Endothelial cell of umbilical vein (primary cell): ENCODE measurements around the gene ADSL. TPM values are rescaled to one million over a fixed set of nuclear protein-coding genes. Genes with fewer than 3 reads are reported as not detected.
A peak's percentile ranks its signal among the peaks of the same experiment; 100 is the strongest.

Experiments
- BruUV-seq: library from RNA; stranded (reverse); fragments of 400-500 nt; replicated peaks from 2 replicates; lab custom pipeline; 2021; lab: Mats Ljungman, UMichigan
- CTCF ChIA-PET: fragments of 300-600, 350-600 bp; sonication (Branson Sonifier 250); formaldehyde crosslinking; loops from one replicate; lab custom pipeline; 2021; ENCODE audit warnings: antibody characterized with exemption, inconsistent platforms; lab: Charles Lee
- POLR2A ChIA-PET: fragments of 300-600, 350-600 bp; sonication (Branson Sonifier 250); formaldehyde crosslinking; loops from one replicate; lab custom pipeline; 2021; ENCODE audit warnings: antibody characterized with exemption, inconsistent platforms; lab: Charles Lee
- DNase-seq: peaks from one replicate; pipeline ENCODE4 v3.0.0-alpha.2; 2011; ENCODE audit warnings: low read depth, low spot score
- FAIRE-seq: peaks from 2 replicates; lab custom pipeline; 2011; peaks lifted over from hg19 to GRCh38; lab: Jason Lieb, UNC
- H2AFZ ChIP-seq: 2 replicates; pipeline ENCODE4 v1.6.0; 2012; ENCODE audit warnings: low read depth, low read length, control low read depth, inconsistent platforms
- H3K27ac ChIP-seq: 2 replicates; pipeline ENCODE4 v1.5.1; 2011; ENCODE audit warnings: low read depth, mild to moderate bottlenecking, control low read depth, low read length, moderate library complexity; ENCODE audit not compliant: insufficient read depth
- H3K27me3 ChIP-seq, 2 experiments: 2 replicates each; pipeline versions ENCODE4 v1.6.0 to v1.6.1; 2011; ENCODE audit warnings: low read length in 2 of 2, mixed read lengths in 1 of 2; ENCODE audit not compliant: control insufficient read depth in 2 of 2, insufficient read depth in 2 of 2
- H3K36me3 ChIP-seq, 2 experiments: 2 replicates in 1 of 2; 3 replicates in 1 of 2; pipeline ENCODE4 v1.5.1; 2011; ENCODE audit warnings: low read length in 2 of 2, mild to moderate bottlenecking in 1 of 2, moderate library complexity in 1 of 2; ENCODE audit not compliant: control insufficient read depth in 2 of 2, insufficient read depth in 2 of 2; ENCODE audit errors: extremely low read depth in 1 of 2
- H3K4me1 ChIP-seq: 3 replicates; pipeline ENCODE4 v1.5.1; 2011; ENCODE audit warnings: mild to moderate bottlenecking, low read length; ENCODE audit not compliant: control insufficient read depth, insufficient read depth; ENCODE audit errors: extremely low read depth
- H3K4me2 ChIP-seq: 2 replicates; pipeline ENCODE4 v1.6.1; 2011; ENCODE audit warnings: low read length, control low read depth, mixed read lengths; ENCODE audit not compliant: insufficient read depth
- H3K4me3 ChIP-seq, 3 experiments: fragments of 200-600 bp in 1 of 3; sonication (generic), shearing (Covaris generic) in 1 of 3; replicated peaks in 1 of 3; 2 replicates each; pipeline ENCODE4 v1.5.1; 2011 to 2016; ENCODE audit warnings: control low read depth in 3 of 3, low read length in 3 of 3, mild to moderate bottlenecking in 2 of 3, inconsistent platforms in 1 of 3, low read depth in 1 of 3, moderate library complexity in 1 of 3; ENCODE audit not compliant: insufficient read depth in 1 of 3
- H3K79me2 ChIP-seq: 2 replicates; pipeline ENCODE4 v1.6.0; 2012; ENCODE audit warnings: low read length, inconsistent platforms; ENCODE audit not compliant: control insufficient read depth, insufficient read depth
- H3K9ac ChIP-seq: replicated peaks from 2 replicates; pipeline ENCODE3; 2011; ENCODE audit warnings: low read length, control low read depth; ENCODE audit not compliant: insufficient read depth; ENCODE audit errors: extremely low read depth
- H3K9me1 ChIP-seq: replicated peaks from 3 replicates; pipeline ENCODE4 v1.6.0; 2011; ENCODE audit warnings: mild to moderate bottlenecking, low read length; ENCODE audit not compliant: control insufficient read depth, insufficient read depth; ENCODE audit errors: extremely low read depth
- H3K9me3 ChIP-seq: replicated peaks from 2 replicates; pipeline ENCODE4 v1.5.1; 2012; ENCODE audit warnings: low read length, inconsistent platforms; ENCODE audit not compliant: control insufficient read depth, insufficient read depth
- H4K20me1 ChIP-seq: replicated peaks from 2 replicates; pipeline ENCODE3; 2011; ENCODE audit warnings: mild to moderate bottlenecking, low read length; ENCODE audit not compliant: control insufficient read depth, insufficient read depth; ENCODE audit errors: extremely low read depth
- EZH2 ChIP-seq: IDR thresholded peaks from 2 replicates; pipeline ENCODE4 v1.6.1; 2012; ENCODE audit warnings: borderline replicate concordance, low read depth, mild to moderate bottlenecking, moderate library complexity, low read length, inconsistent platforms; ENCODE audit not compliant: severe bottlenecking
- FOS ChIP-seq: IDR thresholded peaks from 2 replicates; pipeline ENCODE4 v1.6.1; 2011; ENCODE audit warnings: mild to moderate bottlenecking, low read length, moderate library complexity, borderline replicate concordance; ENCODE audit not compliant: insufficient read depth
- GATA2 ChIP-seq: IDR thresholded peaks from 2 replicates; pipeline ENCODE4 v1.7.0; 2011; ENCODE audit warnings: low read depth, mild to moderate bottlenecking, moderate library complexity, mixed read lengths, low read length; ENCODE audit not compliant: insufficient read length, insufficient read depth
- JUN ChIP-seq: IDR thresholded peaks from 2 replicates; pipeline ENCODE4 v1.6.1; 2011; ENCODE audit warnings: borderline replicate concordance, low read depth; ENCODE audit not compliant: insufficient read length, insufficient read depth
- MYC ChIP-seq: IDR thresholded peaks from one replicate; pipeline ENCODE4 v1.6.1; 2011; ENCODE audit warnings: mild to moderate bottlenecking, low read depth, low read length
- POLR2A ChIP-seq: IDR thresholded peaks from 2 replicates; pipeline ENCODE4 v1.6.1; 2012; ENCODE audit warnings: low read depth, mild to moderate bottlenecking, control low read depth, low read length
- POLR2AphosphoS5 ChIP-seq: IDR thresholded peaks from 2 replicates; pipeline ENCODE4 v1.6.1; 2012; ENCODE audit warnings: low read depth, mild to moderate bottlenecking, control low read depth, low read length, moderate library complexity; ENCODE audit not compliant: insufficient read depth
- dilution Hi-C: fragments of 300-500 bp; cut with MboI; formaldehyde crosslinking; loops from one replicate; pipeline ENCODE4 v1.15.0; 2019; ENCODE audit warnings: low sequenced_read_pairs; ENCODE audit not compliant: extremely low pct_ligation_motif_present
- intact Hi-C: fragments of 100-400 bp; cut with micrococcal nuclease; formaldehyde crosslinking; loops from one replicate; pipeline ENCODE4 v1.10.0; 2022
- polyA plus RNA-seq, 4 experiments: library from polyadenylated mRNA; depleted of rRNA in 3 of 4; stranded (reverse) in 3 of 4; unstranded in 1 of 4; fragments of >200 nt; gene quantifications; 2 replicates each; pipeline versions ENCODE4 v1.2.1 to v1.2.3, GENCODE V29; 2011 to 2012; ENCODE audit warnings: missing spikeins in 1 of 4
- total RNA-seq: library from RNA; stranded (reverse); gene quantifications from 2 replicates; pipeline ENCODE4 v1.2.3, GENCODE V29; 2021
- TF ChIP-seq, protein P1 (sequence below), 2 donors: IDR thresholded peaks; 1 replicate in 1 of 2; 2 replicates in 1 of 2; pipeline ENCODE4 v1.5.1; 2011; ENCODE audit warnings: low read length in 2 of 2, mild to moderate bottlenecking in 2 of 2, moderate library complexity in 2 of 2, control low read depth in 1 of 2, inconsistent platforms in 1 of 2, low read depth in 1 of 2; ENCODE audit not compliant: insufficient read depth in 1 of 2; ENCODE audit errors: extremely low read depth in 1 of 2
- TF ChIP-seq, protein P2 (sequence below): IDR thresholded peaks from 2 replicates; pipeline ENCODE4 v1.6.1; 2011; ENCODE audit not compliant: insufficient read depth, insufficient read length

The ADSL gene
- total and polyA plus RNA-seq, 2 donors (not counting 3 experiments of a cell fraction or from before 2014, with no cell fraction given) = 103 to 141 TPM

DNA sequence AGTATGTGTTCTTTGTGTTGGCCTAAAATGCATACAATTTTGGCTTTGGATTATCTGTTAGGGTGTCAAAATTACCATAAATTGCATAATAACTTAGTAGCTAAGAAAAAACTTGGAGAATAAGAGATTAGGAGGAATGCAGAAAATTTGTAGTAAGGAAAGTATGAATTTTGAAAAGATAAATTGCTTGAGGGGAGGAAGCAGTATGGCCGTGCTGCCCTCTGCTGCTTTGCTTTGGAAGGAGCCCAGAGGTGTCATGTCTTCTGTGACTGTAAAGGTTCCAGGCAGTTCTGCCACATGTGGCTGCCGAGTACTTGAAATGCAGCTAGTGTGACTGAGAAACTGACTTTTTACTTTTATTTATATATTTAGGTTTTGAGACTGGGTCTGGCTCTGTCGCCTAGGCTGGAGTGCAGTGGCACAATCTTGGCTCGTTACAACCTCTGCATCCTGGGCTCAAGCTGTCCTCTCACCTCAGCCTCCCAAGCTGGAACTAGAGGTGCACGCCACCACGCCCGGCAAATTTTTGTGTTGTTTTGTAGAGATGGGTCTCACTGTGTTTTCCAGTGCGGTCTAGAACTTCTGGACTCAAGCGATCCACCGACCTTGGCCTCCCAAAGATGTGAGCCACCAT is 1.8 kb downstream of the ADSL start:
- no TSS peak for BruUV-seq
- no peaks in the 10 kb centered on the region for H4K20me1 ChIP-seq
- POLR2A ChIA-PET = no interaction called here
- H3K4me2 ChIP-seq = peak overlapping the region; percentile 91
- no peak overlapping the region for H2AFZ ChIP-seq
- no peaks in the 10 kb centered on the region for H3K9me1 ChIP-seq
- dilution Hi-C loops (no loop called here), intact Hi-C loops (loop anchor here (2.0 to 5.0 kb wide), 5 partner anchors 71 to 816 kb away; partner anchors contain the start of gene RPS19BP1)
- DNase-seq = peak; percentile 65
- peaks cover 8 to 10% of the 10 kb centered on the region in 2 experiments for H3K36me3 ChIP-seq
- CTCF ChIA-PET = interaction anchor here (0.6 to 4.0 kb wide), 25 partner anchors 9 to 812 kb away, joined by 3 to 33 read pairs (median 5); partner anchors contain the start of gene TNRC6B
- peak; percentile 78 for FAIRE-seq
- peak overlapping the region in 1 of 3 experiments; percentile 90 for H3K4me3 ChIP-seq
- no peak overlapping the region for H3K27ac ChIP-seq
- H3K4me1 ChIP-seq = peaks cover 16% of the 10 kb centered on the region
- TF ChIP-seq, protein P1, sequence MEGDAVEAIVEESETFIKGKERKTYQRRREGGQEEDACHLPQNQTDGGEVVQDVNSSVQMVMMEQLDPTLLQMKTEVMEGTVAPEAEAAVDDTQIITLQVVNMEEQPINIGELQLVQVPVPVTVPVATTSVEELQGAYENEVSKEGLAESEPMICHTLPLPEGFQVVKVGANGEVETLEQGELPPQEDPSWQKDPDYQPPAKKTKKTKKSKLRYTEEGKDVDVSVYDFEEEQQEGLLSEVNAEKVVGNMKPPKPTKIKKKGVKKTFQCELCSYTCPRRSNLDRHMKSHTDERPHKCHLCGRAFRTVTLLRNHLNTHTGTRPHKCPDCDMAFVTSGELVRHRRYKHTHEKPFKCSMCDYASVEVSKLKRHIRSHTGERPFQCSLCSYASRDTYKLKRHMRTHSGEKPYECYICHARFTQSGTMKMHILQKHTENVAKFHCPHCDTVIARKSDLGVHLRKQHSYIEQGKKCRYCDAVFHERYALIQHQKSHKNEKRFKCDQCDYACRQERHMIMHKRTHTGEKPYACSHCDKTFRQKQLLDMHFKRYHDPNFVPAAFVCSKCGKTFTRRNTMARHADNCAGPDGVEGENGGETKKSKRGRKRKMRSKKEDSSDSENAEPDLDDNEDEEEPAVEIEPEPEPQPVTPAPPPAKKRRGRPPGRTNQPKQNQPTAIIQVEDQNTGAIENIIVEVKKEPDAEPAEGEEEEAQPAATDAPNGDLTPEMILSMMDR (IDR thresholded peaks at IDR 0.05; ENCODE audit: extremely low read depth in 1 of 2, insufficient read depth in 1 of 2, low read depth in 1 of 2, low read length in 2 of 2) = peak; percentile 75 to 78
- TF ChIP-seq, protein P2, sequence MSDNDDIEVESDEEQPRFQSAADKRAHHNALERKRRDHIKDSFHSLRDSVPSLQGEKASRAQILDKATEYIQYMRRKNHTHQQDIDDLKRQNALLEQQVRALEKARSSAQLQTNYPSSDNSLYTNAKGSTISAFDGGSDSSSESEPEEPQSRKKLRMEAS = no peak
- H3K9ac ChIP-seq = no peak overlapping the region
- H3K27me3 ChIP-seq = no peaks in the 10 kb centered on the region
- no peaks in the 10 kb centered on the region for H3K9me3 ChIP-seq
- peaks cover 39% of the 10 kb centered on the region for H3K79me2 ChIP-seq

DNA sequence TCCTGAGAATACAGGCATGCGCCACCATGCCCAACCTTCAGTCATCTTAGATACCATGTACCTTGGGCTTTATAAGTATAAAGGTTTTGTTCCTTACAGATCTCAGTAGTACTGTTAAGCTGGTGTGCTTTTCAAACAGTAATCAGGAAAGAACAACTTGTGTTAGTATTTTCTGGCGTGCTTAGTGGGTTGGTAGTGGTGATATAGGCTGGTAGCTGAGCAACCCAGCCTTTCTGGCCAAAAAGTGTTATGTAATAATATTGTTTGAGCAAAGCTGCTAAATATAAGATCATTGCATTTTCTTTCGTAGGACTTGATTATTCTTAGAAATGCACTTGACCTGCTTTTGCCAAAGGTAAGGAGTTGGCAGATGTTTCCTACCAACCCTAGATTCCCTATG is 6.5 kb downstream of the ADSL start:
- ChIA-PET CTCF (interaction anchor here (1.4 kb wide), 1 partner anchor 45 kb away, joined by 3 read pairs; no protein-coding TSS in a partner anchor), POLR2A (interaction anchor here (0.6 kb wide), 1 partner anchor 212 kb away, joined by 6 read pairs; no protein-coding TSS in a partner anchor)
- Histone ChIP-seq H3K4me1 (peaks cover 8% of the 10 kb centered on the region), H3K27me3 (no peaks in the 10 kb centered on the region), H3K9me1 (no peaks in the 10 kb centered on the region), H3K9ac (no peak overlapping the region), H3K36me3 (peaks cover 11 to 16% of the 10 kb centered on the region in 2 experiments), H3K27ac (no peak overlapping the region), H3K79me2 (peaks cover 25% of the 10 kb centered on the region), H4K20me1 (no peaks in the 10 kb centered on the region), H3K4me2 (no peak overlapping the region), H2AFZ (no peak overlapping the region), H3K9me3 (no peaks in the 10 kb centered on the region), H3K4me3 (no peak overlapping the region)
- no peak for FAIRE-seq
- intact Hi-C loops = no loop called here
- dilution Hi-C loops = no loop called here
- no peak for DNase-seq
- TF ChIP-seq, protein P1 (IDR thresholded peaks at IDR 0.05; ENCODE audit: extremely low read depth in 1 of 2, insufficient read depth in 1 of 2, low read depth in 1 of 2, low read length in 2 of 2) = no peak
- no peak for TF ChIP-seq POLR2AphosphoS5
- TF ChIP-seq GATA2 = no peak
- TF ChIP-seq JUN = no peak
- no peak for TF ChIP-seq MYC
- TF ChIP-seq, protein P2 = no peak
- no peak for TF ChIP-seq FOS
- no peak for TF ChIP-seq EZH2
- TF ChIP-seq POLR2A = no peak
- no TSS peak for BruUV-seq
